Activated CD4-positive, alpha-beta T cell treated with anti-CD3 and anti-CD28 coated beads, Interleukin-2, amount 50 U/mL, for 48 hours (primary cell): ENCODE measurements around the gene FAM72B.
"Not testable (repeated sequence)": the region's sequence is repeated elsewhere in the genome, so short reads cannot be mapped to it uniquely, and the experiment has no call there.

Experiments used
- DNase-seq, 2 experiments: peaks; one replicate each; pipeline ENCODE4 v3.0.0-alpha.2; 2020

FAM72B gene

GRCh38 chr1:121148489-121149190 is 35.5 kb downstream of the FAM72B start:
- not testable (repeated sequence) for DNase-seq

- not testable (repeated sequence) for DNase-seq
Measured at GRCh38 chr1:121140393-121140792, 43.7 kb downstream of the FAM72B start.

GRCh38 chr1:121131494-121131893 is 52.6 kb downstream of the FAM72B start:
- not testable (repeated sequence) for DNase-seq

GRCh38 chr1:121118480-121118824 is 65.7 kb downstream of the FAM72B start:
- DNase-seq, result not testable (repeated sequence)
